HL-60/S4 treated with phorbol 12-myristate 13-acetate at 8.2 ng/mL for 4 days and 3 days (cell line): ENCODE measurements around the gene TBL3.

ENCODE experiments used
- in situ Hi-C: fragments of 300-500 bp; cut with MboI; formaldehyde crosslinking; loops from 2 replicates; pipeline ENCODE4 v1.15.0; 2022; ENCODE audit warnings: low sequenced_read_pairs

Gene TBL3

DNA sequence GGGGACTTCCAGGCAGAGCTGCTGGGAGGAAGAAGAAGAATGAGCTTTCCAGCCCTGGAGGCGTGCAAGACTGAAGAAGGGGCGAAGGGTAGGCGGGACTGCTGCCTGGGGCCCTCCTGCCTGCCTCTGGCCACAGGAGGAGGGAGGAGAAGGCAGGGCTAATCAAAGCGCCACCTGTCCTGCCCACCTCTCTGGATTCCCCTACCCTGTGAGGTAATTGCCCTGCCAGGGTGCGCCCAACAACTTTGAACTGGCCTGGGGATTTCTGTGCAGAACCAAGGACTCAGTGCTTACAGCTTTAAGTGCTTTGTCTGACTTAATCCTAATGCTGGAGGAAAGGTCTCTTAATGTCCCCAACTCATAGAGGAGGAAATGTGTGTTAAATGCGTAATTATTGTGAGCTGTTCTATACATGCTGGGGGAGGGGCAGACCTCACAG, 9.6 kb downstream of the TBL3 start, which contains the start of gene NOXO1:
Gene NOXO1, minus strand, starts transcription at position 72 of the 439 bp plus-strand sequence. CDS start 290 bp downstream, outside the sequence.
- in situ Hi-C loops: no loop called here

DNA sequence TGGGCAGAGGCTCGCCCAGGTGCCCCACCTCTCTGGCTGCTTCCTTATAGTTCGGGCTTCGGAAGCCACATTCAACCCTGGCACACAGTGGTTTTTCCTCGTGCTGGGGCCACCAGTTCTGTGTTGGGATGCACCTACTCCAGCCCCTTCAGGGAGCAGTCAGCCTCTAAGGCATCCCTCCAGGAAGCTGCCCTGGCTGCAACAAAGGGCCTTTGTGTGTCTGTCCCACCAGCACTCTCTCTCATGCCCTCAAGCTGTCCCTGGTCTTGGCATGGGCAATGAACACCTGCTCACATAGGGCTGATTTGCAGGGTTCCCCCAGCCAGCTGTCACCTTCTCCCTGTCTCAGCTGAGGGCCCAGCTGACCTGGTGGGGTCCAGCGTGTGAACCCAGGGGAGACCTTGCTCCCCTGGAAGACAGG, 10.2 kb downstream of the TBL3 start:
- in situ Hi-C loops: no loop called here

DNA sequence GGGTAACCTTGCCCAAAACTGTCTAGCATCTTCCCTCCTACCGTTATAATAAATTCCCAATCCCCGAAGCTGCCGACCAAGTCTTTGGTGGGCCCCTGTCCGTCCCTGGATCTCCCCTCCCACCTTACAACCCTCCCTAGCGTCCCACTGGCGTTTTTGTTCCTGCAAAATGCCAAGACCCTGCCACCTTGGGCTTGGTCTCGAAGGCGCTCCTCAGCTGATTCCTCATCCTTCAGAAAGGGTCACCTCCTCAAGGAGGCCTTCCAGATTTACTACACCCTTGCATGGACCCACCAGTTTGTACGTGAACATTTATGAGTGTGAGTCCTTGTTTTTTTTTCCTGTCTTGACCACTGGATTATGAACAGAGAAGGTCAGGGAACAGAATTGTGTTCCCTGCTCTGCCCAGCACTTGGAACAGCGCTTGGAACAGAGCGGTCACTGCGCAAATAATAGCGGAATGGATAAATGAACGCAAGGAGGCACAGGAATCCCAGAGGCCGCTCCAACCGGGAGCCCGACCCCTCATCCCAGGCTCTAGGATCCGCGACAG, 11.2 kb downstream of the TBL3 start:
- in situ Hi-C loops: no loop called here

DNA sequence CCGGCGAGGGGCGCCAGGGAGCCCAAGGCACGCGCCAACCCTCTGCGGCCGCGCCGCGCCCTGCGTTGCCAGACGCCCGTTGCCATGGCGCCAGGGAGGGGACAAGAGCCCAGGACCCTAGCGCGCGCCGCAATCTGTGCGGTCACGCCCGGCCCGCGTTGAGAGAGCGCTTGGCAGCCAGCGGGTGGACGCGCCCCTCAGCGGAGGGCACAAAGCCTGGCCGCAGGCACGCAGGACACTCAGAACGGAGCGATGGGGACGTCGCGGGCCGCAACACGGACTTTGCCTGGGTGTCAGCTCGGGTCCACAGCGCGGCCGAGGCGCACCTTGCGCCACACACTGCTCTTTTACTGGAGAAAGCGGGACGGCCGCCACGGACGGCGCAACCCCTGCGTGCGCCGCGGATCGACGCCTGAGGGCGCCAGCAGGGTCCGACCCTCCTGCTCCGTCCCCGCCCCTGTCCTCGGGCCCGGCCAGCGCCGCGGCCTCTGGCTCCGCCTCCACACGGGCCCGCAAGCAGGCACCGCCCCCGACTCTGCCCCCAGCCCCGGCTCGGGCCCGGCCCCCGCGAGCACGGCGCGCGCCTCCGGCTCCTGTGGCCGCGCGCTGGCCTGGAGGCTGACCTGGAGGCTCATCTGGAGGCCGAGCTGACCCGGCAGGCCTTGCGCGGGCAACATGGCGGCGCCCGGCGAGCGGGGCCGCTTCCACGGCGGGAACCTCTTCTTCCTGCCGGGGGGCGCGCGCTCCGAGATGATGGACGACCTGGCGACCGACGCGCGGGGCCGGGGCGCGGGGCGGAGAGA, 11.9 kb downstream of the TBL3 start, which contains the start of gene GFER:
Gene GFER, plus strand, starts transcription at position 650 of the 803 bp plus-strand sequence. Its CDS starts 26 bp downstream, at position 676.
- in situ Hi-C loops: no loop called here

DNA sequence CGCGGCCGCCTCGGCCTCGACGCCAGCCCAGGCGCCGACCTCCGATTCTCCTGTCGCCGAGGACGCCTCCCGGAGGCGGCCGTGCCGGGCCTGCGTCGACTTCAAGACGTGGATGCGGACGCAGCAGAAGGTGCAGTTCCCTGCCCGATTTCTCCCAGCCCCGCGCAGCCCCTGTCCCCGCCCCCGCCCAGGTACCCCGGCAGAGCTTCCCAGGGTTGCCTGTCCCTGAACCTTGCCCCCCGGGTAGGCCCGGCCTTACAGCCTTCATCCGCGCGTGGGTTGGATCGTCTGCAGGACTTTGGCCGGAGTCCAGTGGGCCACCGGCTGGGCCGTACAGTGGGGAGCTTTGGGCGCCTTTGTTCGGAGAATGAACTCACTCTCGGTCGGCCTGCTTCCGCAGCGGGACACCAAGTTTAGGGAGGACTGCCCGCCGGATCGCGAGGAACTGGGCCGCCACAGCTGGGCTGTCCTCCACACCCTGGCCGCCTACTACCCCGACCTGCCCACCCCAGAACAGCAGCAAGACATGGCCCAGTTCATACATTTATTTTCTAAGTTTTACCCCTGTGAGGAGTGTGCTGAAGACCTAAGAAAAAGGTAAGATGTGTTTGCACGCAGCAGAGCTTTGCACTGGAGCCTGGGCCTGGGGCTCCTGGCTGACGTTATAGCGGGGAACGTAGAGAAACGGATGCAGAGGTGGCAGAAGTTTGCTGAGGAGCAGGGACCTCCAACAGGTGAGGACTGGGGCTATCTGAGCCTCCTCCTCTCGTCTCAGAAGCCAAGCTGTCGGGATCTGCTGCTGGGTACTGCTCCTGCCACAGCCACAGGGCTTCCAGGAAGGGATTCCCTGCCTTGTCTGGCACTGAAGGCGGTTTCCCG, 12.7 kb downstream of the TBL3 start:
- in situ Hi-C loops: no loop called here

DNA sequence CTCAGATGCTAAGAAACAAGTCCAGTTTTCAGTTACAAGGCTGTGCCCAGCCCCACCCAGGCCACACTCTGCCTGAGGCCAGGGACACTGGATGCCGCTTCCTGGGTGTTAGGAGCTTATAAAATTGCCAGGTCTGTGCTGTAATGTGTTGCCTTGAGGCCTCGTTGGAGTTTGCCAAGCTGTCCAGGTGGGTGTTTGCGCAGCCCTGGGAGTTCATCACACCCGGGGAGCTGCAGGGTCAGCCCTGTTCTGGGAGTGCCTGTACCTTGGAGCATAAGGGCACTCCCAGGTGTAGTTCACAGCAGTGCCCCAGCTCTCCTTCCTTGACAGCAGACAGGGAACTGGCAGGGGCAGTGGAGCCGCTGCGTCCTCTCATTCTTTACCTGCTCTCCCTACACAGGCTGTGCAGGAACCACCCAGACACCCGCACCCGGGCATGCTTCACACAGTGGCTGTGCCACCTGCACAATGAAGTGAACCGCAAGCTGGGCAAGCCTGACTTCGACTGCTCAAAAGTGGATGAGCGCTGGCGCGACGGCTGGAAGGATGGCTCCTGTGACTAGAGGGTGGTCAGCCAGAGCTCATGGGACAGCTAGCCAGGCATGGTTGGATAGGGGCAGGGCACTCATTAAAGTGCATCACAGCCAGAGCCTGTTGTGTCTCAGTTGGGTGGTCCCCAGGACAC, 13.8 kb downstream of the TBL3 start:
- in situ Hi-C loops: no loop called here

DNA sequence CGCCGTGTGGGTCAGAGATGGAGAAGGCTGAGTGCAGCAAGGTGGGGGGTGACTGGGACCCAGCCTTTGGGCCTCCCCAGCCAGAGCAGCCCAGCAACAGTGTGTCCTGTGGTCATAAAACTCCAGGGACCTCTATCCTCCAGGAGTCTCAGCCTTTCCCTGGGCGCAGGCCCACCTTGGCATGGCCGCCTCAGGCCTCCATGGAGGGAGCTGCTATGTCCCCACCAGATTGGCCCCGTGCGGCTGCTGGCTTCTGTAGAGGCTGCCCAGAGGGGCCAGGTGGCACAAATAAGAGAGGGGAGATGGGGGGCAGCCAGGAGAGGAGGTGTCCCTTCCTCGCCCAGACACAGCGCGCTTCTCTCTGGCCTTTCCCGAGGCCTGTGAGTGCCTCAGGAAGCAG, 15.3 kb downstream of the TBL3 start:
- in situ Hi-C loops: no loop called here

DNA sequence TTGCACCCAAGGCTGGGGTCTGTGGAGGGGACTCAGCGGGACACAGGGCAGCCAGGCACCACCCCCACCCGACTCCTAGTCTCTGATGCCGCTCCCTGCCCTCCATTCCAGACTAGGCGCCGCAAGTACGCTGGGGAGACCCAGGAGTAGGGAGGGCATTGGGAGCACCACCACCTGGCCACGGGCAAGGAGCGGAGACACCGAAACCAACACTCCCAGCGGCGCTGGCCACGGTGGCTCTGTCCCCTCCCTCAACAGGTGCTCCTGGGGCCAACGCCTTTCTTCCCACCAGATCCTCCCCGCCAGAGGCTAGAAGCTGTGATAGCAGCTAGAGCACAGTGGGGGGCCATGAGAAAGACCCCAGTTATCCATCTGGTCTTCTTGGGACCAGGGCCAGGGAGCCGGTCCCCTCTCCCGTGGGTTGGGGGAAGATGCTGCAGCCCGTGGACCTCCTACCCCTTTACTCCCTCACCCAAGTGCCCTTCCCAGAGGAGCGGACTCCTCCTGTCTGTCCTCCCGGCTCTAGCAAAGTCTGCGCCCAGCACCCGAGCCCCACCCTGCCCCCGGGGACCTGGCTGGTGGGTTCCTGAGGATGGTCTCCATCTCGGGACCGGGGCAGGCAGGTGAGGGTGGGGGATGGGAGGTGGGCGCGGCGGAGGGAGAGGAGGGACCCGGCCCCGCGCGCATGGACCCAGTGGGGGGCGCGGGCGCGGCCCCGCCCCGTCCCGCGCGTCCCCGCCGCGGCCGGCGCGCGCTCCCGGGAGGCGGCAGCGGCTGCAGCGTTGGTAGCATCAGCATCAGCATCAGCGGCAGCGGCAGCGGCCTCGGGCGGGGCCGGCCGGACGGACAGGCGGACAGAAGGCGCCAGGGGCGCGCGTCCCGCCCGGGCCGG, 17.6 kb downstream of the TBL3 start, which contains the start of gene SYNGR3:
Gene SYNGR3, plus strand, starts transcription at position 762 of the 892 bp plus-strand sequence. CDS start 133 bp downstream, outside the sequence.
- in situ Hi-C loops: no loop called here

DNA sequence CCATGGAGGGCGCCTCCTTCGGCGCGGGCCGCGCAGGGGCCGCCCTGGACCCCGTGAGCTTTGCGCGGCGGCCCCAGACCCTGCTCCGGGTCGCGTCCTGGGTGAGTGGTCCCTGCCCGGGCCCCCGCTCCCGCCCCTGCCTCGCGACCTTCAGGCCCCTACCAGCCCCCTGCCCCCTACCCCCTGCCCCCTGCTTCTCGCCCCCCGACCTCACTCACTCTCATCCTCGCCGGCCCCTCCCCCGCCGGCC, 18.2 kb downstream of the TBL3 start:
- in situ Hi-C loops: no loop called here

DNA sequence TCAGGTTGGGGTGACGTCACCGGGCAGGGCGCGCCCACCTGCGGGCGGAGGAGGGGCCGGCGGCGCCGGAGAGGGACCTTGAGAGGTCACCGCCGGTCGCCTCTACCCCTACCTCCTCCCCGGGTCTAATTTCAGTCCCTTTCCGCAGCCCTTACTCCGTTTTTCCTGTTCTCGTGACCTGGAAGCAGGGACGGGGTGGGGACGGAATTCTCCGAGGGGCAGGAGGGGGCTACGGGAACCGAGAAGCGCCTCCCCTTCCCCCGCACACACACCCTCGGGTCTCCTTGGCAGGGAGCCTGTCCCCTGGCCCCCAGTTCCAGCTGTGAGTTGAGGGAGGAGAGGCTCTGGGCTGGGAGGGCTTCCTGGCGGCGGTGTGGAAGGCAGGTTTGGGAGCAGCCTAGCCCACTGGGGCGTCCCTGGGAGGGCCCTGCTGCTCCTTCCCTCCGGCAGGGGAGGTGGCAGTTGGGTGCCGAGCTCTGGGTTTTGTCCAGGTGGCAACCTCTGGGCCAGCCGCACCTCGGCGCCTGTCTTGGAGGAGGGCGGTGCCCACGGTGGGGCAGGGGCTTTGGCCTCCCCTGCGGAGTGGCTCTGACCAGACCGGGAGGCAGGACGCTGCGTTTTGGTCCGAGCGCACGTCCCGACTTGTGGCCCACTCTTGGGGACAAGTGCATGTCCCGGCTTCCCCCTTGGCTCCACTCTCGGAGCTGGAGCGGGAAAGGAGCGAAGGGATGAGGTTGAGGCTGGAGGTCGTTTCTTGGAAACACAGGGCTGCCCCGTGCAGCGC, 18.7 kb downstream of the TBL3 start:
- in situ Hi-C loops: no loop called here

DNA sequence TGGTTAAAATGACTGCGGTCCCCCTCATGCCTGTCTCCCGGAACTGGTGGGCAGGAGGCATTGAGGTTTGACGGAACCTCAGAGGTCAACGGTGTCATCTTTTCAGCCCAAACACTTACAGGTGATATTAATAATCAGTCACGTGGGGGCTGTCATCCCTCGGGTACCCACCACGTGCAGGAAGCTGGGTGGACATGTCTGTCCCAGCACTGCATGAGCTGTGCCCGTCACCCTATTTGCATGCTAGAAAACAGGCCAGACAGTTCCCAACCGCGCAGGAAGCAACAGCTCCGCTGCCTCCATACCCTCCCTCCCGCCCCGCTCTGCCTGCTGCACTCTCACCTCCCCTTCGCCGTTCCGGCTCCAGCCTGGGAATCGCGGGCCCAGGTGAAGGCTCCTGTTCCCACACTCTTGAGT, 19.3 kb downstream of the TBL3 start:
- in situ Hi-C loops: no loop called here

DNA sequence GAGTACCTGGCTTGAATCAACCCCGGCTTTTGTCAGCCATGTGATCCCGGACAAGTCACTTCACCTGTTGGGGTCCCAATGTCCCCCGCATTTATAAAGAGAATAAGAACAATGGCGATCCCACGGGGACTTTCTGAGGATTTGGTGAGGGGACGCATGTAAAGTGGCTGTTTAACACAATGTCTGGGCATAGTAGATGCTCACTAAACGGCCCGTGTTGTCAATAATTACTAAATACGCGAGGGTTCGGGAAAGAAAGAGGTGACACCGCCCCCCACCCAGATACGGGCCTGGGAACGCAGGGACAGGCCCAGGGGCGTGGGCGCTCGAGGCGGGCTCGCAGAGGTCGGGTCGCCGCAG, 19.7 kb downstream of the TBL3 start:
- in situ Hi-C loops: no loop called here

DNA sequence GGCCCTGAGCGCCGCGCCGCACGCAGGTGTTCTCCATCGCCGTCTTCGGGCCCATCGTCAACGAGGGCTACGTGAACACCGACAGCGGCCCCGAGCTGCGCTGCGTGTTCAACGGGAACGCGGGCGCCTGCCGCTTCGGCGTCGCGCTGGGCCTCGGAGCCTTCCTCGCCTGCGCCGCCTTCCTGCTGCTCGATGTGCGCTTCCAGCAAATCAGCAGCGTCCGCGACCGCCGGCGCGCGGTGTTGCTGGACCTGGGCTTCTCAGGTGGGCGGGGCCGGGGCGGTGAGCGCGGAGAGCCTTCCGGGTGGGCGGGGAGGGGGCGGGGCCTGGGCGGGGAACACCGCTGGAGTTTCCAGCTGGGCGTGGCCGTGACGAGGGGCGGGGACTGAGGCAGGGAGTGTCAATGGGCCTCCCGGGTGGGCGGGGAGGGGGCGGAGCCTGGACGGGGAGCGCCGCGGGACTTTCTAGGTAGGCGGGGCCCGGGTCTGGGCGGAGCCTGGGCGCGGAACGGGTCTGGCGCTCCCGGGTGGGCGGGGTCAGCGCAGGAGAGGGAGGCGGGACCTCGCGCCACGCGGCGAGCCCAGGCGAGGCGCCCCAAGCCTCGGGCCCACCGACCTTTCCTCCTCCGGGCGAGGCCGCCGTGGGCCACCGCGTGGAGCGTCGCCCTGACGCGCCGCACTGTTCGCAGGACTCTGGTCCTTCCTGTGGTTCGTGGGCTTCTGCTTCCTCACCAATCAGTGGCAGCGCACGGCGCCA, 20.3 kb downstream of the TBL3 start:
- in situ Hi-C loops: no loop called here

DNA sequence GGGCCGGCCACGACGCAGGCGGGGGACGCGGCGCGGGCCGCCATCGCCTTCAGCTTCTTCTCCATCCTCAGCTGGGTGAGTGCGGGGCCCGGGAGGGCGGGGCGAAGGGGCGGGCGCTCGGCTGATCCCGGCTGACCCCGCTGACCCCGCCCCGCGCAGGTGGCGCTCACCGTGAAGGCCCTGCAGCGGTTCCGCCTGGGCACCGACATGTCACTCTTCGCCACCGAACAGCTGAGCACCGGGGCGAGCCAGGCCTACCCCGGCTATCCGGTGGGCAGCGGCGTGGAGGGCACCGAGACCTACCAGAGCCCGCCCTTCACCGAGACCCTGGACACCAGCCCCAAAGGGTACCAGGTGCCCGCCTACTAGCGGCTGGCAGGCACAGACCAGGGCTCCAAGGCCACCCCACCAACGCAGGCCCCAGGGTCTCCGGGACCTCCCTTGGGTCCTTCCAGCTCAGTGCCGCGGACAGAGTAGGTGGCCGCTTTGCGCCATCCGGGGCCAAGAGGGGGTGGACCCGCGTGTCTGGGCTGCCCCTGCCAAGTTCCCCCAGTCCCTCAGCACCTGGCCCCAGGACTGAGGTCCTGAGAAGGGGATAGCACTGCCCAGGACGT, 21.0 kb downstream of the TBL3 start:
- in situ Hi-C loops: no loop called here

DNA sequence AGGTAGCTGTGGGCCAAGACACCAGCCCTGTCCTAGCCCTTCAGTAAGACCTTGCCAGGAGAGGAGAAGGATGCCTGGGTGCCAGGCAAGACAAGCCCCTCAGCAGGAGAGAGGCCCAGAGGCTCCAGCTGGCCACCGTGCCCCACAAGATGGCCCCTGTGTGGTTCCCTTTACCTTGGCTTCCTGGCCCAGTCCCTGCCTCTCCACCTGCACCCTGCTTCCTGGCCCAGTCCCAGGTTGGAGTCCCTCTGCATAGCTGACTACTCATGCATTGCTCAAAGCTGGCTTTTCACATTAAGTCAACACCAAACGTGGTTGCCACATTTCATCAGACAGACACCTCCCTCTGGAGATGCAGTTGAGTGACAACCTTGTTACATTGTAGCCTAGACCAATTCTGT, 21.9 kb downstream of the TBL3 start:
- in situ Hi-C loops: no loop called here

DNA sequence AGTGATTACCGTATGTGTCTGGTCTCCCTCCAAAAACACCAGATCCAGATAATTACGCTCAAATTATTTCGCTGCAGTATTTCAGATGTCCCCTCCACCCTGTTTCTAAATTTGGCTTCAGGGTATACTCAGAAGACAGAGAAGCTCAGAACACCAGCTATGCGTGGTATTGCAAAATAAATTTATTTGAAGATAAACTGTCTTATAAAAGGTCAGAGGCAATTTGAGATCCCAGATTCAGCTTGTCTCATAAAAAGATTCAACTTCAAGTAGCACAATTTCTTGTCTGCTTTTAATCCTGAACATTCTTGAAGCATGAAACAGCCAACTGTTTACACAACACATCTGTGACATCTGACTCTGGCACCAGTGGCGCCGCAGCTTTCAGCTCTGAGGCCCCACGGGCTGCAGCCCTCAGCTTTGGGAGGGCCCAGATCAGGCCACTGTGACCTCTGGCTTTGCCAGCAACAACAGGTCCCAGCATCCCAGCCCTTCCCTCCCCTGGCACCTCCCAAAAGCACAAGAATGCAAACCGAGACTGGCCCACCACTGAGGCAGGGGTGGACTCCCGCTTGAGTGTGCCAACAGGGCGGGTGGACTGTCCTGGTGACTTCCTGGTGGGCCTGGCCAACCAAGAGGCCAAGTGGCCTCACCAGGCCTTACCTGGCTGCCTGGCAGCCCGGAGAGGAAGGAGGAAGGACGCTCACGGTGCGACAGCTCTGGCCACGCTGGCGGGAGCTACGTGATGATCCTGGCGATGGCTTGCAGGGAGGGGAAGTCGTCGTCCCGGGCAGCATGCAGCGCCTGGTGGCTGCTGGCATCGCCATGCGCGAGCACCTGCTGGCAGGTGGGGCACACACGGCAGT, 25.9 kb downstream of the TBL3 start:
- in situ Hi-C loops: no loop called here

DNA sequence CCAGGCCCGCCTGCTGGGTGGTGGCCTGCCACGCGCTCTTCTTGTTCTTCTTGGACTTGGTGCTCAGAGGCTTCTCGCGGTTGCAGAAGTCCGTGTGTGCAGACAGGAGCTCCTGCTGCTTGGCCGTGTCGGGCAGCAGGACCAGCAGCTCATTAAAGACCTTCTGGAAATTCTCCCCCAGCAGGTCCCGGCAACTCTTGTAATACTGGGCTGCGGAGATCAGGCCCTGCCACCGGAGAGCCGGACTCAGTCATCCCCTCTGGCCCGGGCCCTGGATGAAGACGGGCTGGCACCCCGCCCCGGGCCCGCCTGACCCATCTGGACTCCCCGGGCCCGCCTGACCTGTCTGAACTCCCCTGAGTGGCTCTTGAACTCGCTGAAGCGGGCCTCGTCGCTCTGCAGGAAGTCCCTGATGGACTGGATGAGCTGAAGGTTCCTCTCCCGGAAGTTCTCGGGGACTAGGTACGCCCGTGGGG, 26.5 kb downstream of the TBL3 start:
- in situ Hi-C loops: no loop called here
